ENCODE data around the gene EIF2D. TPM values are rescaled to one million over a fixed set of nuclear protein-coding genes. Genes with fewer than 3 reads are reported as not detected.
A peak's percentile ranks its signal among the peaks of the same experiment; 100 is the strongest.

The EIF2D gene
- total and polyA plus RNA-seq, 4 donors, result 14.7 to 30.0 (median 22.1) TPM

- Histone ChIP-seq H3K9ac (ENCODE audit: low read depth in 1 of 2, low read length in 2 of 2) (no peak overlapping the region), H3K9me3 (ENCODE audit: control insufficient read depth in 4 of 4, low read length in 3 of 4) (no peaks in the 10 kb centered on the region), H3K27ac (ENCODE audit: low read depth in 1 of 2, low read length in 2 of 2) (no peak overlapping the region), H3K27me3 (ENCODE audit: control insufficient read depth in 4 of 4, insufficient read depth in 4 of 4, low read length in 3 of 4) (no peaks in the 10 kb centered on the region), H3K36me3 (ENCODE audit: control insufficient read depth in 4 of 4, insufficient read depth in 3 of 4, low read depth in 1 of 4, low read length in 3 of 4) (peaks cover 0 to 2% (median 0%) of the 10 kb centered on the region in 4 donors), H3K4me1 (ENCODE audit: control insufficient read depth in 4 of 4, insufficient read depth in 4 of 4, low read length in 3 of 4) (peaks cover 2 to 21% (median 18%) of the 10 kb centered on the region in 4 donors), H3K4me3 (ENCODE audit: low read depth in 1 of 3, low read length in 3 of 3) (no peak overlapping the region)
- TF ChIP-seq, protein P1, sequence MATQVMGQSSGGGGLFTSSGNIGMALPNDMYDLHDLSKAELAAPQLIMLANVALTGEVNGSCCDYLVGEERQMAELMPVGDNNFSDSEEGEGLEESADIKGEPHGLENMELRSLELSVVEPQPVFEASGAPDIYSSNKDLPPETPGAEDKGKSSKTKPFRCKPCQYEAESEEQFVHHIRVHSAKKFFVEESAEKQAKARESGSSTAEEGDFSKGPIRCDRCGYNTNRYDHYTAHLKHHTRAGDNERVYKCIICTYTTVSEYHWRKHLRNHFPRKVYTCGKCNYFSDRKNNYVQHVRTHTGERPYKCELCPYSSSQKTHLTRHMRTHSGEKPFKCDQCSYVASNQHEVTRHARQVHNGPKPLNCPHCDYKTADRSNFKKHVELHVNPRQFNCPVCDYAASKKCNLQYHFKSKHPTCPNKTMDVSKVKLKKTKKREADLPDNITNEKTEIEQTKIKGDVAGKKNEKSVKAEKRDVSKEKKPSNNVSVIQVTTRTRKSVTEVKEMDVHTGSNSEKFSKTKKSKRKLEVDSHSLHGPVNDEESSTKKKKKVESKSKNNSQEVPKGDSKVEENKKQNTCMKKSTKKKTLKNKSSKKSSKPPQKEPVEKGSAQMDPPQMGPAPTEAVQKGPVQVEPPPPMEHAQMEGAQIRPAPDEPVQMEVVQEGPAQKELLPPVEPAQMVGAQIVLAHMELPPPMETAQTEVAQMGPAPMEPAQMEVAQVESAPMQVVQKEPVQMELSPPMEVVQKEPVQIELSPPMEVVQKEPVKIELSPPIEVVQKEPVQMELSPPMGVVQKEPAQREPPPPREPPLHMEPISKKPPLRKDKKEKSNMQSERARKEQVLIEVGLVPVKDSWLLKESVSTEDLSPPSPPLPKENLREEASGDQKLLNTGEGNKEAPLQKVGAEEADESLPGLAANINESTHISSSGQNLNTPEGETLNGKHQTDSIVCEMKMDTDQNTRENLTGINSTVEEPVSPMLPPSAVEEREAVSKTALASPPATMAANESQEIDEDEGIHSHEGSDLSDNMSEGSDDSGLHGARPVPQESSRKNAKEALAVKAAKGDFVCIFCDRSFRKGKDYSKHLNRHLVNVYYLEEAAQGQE (IDR thresholded peaks at IDR 0.05), result no peak
- TF ChIP-seq FOXA2 (IDR thresholded peaks at IDR 0.05) (no peak), TAF1 (conservative IDR thresholded peaks at IDR 0.05) (no peak), SP1 (IDR thresholded peaks at IDR 0.05) (no peak), YY1 (IDR thresholded peaks at IDR 0.05) (no peak), NR2F2 (IDR thresholded peaks at IDR 0.05) (no peak)
- DNase-seq (ENCODE audit: low spot score), result no peak
Measured at GRCh38 chr1:206637605-206638004, 25.3 kb upstream of the EIF2D start.

DNA sequence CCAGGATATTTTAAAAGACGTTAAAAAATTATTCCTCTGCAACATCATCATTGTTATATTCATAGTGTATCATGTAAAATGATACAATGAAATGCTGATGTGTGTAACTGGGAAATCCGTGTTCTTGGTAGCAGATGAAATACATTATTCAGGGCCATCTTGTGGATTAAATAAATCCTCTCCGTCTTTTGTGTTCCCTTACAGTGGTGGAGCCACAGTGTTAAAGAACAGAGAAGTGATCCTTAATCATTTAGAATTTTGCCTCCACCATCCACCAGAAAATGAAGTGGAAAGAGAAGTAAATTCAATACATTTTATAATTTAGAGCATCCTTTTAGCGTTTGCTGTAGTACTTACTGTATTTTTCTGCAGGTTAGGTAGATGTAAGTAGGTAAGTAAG lies 24.4 kb upstream of the EIF2D start:
- H3K27me3 ChIP-seq (ENCODE audit: control insufficient read depth in 4 of 4, insufficient read depth in 4 of 4, low read length in 3 of 4), result no peaks in the 10 kb centered on the region
- H3K9ac ChIP-seq (ENCODE audit: low read depth in 1 of 2, low read length in 2 of 2), result no peak overlapping the region
- peaks cover 2 to 21% (median 18%) of the 10 kb centered on the region in 4 donors for H3K4me1 ChIP-seq (ENCODE audit: control insufficient read depth in 4 of 4, insufficient read depth in 4 of 4, low read length in 3 of 4)
- TF ChIP-seq EGR1 (IDR thresholded peaks at IDR 0.05; ENCODE audit: low read depth in 2 of 2) (no peak), JUND (IDR thresholded peaks at IDR 0.05) (no peak), HNF4A (conservative IDR thresholded peaks at IDR 0.05) (no peak)
- no peaks in the 10 kb centered on the region for H3K9me3 ChIP-seq (ENCODE audit: control insufficient read depth in 4 of 4, low read length in 3 of 4)
- no peak overlapping the region for H3K4me3 ChIP-seq (ENCODE audit: low read depth in 1 of 3, low read length in 3 of 3)
- H3K27ac ChIP-seq (ENCODE audit: low read depth in 1 of 2, low read length in 2 of 2), result no peak overlapping the region
- 69% methylated on average over 4 of the region's 4 CpGs for WGBS
- no peak for DNase-seq (ENCODE audit: low spot score)
- H3K36me3 ChIP-seq (ENCODE audit: control insufficient read depth in 4 of 4, insufficient read depth in 3 of 4, low read depth in 1 of 4, low read length in 3 of 4), result peaks cover 0 to 2% (median 0%) of the 10 kb centered on the region in 4 donors

DNA sequence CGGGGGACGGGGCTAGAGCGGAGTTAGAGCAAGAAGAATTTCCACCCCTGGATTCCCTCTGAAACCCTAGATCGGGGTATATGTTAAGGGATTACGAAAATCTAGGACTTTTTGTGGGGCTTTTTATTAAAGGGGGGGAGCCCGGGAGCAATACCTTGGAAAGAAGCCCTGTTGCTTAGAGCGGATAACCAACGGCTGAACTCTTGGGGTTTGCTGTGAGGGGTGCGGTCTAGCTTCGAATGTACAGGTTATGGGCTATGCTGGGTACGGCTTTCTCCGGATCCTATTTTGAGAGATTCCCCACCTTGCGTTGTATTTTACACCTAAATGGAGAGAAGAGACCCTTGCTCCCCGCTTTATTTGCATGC lies 23.7 kb upstream of the EIF2D start:
- TF ChIP-seq NR2F2 (IDR thresholded peaks at IDR 0.05), result no peak
- no peak for TF ChIP-seq HNF4A (conservative IDR thresholded peaks at IDR 0.05)
- TF ChIP-seq FOXA2 (IDR thresholded peaks at IDR 0.05), result no peak
- no peak for TF ChIP-seq YY1 (IDR thresholded peaks at IDR 0.05)
- TF ChIP-seq, protein P2, sequence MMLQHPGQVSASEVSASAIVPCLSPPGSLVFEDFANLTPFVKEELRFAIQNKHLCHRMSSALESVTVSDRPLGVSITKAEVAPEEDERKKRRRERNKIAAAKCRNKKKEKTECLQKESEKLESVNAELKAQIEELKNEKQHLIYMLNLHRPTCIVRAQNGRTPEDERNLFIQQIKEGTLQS (IDR thresholded peaks at IDR 0.05), result no peak
- TF ChIP-seq, protein P1 (IDR thresholded peaks at IDR 0.05), result no peak
- TF ChIP-seq, protein P3, sequence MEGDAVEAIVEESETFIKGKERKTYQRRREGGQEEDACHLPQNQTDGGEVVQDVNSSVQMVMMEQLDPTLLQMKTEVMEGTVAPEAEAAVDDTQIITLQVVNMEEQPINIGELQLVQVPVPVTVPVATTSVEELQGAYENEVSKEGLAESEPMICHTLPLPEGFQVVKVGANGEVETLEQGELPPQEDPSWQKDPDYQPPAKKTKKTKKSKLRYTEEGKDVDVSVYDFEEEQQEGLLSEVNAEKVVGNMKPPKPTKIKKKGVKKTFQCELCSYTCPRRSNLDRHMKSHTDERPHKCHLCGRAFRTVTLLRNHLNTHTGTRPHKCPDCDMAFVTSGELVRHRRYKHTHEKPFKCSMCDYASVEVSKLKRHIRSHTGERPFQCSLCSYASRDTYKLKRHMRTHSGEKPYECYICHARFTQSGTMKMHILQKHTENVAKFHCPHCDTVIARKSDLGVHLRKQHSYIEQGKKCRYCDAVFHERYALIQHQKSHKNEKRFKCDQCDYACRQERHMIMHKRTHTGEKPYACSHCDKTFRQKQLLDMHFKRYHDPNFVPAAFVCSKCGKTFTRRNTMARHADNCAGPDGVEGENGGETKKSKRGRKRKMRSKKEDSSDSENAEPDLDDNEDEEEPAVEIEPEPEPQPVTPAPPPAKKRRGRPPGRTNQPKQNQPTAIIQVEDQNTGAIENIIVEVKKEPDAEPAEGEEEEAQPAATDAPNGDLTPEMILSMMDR (IDR thresholded peaks at IDR 0.05; ENCODE audit: low read depth, low read length, missing input control), result no peak
- TF ChIP-seq SP1 (IDR thresholded peaks at IDR 0.05), result no peak
- TF ChIP-seq JUND (IDR thresholded peaks at IDR 0.05), result no peak
- TF ChIP-seq RXRA (IDR thresholded peaks at IDR 0.05), result no peak
- no peak for TF ChIP-seq FOXA1 (IDR thresholded peaks at IDR 0.05)
- no peak for TF ChIP-seq HNF4G (IDR thresholded peaks at IDR 0.05)
- no peak for TF ChIP-seq EGR1 (IDR thresholded peaks at IDR 0.05; ENCODE audit: low read depth in 2 of 2)
- TF ChIP-seq, protein P4, sequence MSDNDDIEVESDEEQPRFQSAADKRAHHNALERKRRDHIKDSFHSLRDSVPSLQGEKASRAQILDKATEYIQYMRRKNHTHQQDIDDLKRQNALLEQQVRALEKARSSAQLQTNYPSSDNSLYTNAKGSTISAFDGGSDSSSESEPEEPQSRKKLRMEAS (IDR thresholded peaks at IDR 0.05), result no peak
- no peak for TF ChIP-seq GABPA (IDR thresholded peaks at IDR 0.05 in 1 of 2, conservative IDR thresholded peaks at IDR 0.05 in 1 of 2)
- peak overlapping the region; percentile 59 to 88 (median 65) for H3K4me3 ChIP-seq (ENCODE audit: low read depth in 1 of 3, low read length in 3 of 3)
- H3K4me1 ChIP-seq (ENCODE audit: control insufficient read depth in 4 of 4, insufficient read depth in 4 of 4, low read length in 3 of 4), result peaks cover 2 to 21% (median 18%) of the 10 kb centered on the region in 4 donors
- DNase-seq (ENCODE audit: low spot score), result peak; percentile 45
- no peaks in the 10 kb centered on the region for H3K27me3 ChIP-seq (ENCODE audit: control insufficient read depth in 4 of 4, insufficient read depth in 4 of 4, low read length in 3 of 4)
- peaks cover 0 to 2% (median 0%) of the 10 kb centered on the region in 4 donors for H3K36me3 ChIP-seq (ENCODE audit: control insufficient read depth in 4 of 4, insufficient read depth in 3 of 4, low read depth in 1 of 4, low read length in 3 of 4)
- H3K9ac ChIP-seq (ENCODE audit: low read depth in 1 of 2, low read length in 2 of 2), result peak overlapping the region in 1 of 2 donors; percentile 6
- 13% methylated on average over 14 of the region's 14 CpGs for WGBS
- H3K9me3 ChIP-seq (ENCODE audit: control insufficient read depth in 4 of 4, low read length in 3 of 4), result no peaks in the 10 kb centered on the region
- peak overlapping the region; percentile 70 to 77 for H3K27ac ChIP-seq (ENCODE audit: low read depth in 1 of 2, low read length in 2 of 2)
